NOMO-1 (cell line): Measurements from ENCODE around the gene SLC8A2.
"Not testable (repeated sequence)": the region's sequence is repeated elsewhere in the genome, so short reads cannot be mapped to it uniquely, and the experiment has no call there.

Source experiments
- DNase-seq, 2 experiments: peaks; one replicate each; lab custom pipeline; 2025; ENCODE audit not compliant: unreplicated experiment in 2 of 2; lab: John Stamatoyannopoulos, UW

The SLC8A2 gene

DNA sequence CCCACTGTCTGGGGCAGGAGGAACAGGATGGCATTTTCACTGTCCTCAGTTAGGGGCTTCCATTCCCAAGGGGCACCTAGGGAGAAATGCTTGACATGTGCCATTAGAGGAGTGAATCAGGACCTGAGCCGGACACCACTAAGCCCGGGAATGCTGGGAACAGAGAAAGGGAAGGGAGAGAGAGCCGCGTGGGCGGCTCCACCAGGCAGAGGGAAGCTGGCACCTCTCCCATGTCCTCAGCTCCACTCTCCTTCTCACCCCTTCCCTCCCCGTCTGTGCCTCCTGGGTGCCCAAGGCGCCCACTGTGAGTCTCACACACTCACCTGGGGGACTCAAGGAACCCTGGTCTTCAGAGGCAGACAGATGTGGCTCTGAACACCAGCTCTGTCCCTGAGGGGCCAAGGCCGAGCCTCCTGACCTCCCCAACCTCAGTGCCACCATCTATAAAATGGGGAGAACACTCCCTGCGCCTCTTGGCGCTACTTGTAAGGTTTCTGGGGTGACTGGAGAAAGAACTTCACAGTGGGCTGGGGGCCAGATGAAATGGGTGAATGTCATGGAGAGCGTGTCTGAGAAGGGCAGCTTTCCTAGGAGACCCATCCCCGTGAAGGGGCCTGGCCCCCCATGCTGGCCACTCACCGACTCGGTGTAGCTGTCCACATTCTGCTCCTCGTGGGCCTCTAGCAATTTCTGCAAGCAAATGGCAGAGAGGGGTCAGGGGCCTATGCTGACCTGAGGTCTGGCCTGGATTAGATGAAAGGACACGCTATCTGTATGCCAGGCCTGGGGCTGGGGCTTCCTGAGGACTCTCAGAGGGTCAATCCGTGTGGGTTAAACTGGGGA lies 17.6 kb upstream of the SLC8A2 start:
- DNase-seq = no peak

DNA sequence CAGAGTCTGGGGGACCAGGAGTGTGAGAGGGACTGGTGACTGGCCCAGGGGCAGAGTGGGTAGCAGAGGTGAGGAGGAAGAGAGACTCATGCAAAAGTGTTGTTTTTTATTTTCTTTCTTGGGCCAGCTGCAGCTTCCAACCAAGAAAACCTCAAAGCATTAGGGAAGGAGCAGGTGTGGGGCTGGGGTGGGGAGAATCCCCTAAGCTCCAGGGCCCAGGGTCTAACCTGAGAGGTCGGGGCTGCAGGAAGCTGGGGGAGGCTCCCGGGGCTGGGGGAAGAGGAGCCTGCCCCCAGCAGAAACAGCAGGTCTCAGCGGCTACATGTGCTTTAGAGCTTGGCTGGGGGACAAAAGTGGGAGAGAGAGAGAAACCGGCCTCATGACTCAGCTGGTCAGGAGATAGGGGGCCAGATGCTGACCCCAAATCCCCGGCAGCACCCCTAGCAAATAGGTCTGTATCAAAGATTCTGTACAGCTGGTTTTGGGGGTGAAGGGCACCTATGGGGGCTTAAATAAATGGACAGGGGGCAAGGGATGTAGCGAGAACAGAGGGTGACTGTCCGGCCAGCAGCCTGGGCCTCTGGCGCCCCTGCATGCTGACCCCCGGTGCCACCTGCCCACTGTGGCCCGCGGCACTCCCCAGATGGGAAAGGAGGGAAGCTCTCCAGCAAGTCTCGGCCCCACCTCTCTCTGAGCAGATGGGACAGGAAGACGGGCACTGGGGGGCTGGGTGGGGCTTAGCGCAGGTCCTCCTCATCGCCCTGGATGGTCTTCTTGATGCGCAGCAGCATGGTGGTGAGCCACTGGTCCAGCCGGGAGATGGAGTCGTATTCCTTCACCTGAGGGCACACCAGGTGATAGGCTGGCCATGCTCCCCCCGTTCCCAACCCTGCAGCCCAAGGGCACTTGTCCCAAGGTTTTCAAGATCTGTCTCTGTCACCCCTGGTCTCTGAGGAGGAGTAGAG lies 16.1 kb upstream of the SLC8A2 start:
- DNase-seq = no peak

DNA sequence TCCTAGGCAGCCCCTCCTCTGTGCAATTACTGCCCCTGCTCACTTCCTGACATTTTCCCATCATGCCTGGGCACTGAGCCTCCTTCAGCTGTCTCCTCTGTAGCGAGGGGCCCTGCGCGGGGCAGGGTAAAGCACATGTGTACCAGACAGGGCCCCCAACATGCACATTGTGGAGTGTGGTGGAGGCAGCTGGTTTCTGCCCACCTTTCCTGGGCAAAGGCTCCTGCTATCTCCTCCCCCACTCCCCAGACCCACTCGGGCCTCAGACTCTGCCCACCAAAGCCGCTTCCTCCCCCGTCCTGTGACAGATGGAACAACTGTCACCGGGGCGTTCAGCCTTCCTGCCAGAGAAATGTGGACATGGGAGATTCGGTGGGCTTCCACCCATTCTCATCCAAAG lies 15.2 kb upstream of the SLC8A2 start:
- DNase-seq = no peak

DNA sequence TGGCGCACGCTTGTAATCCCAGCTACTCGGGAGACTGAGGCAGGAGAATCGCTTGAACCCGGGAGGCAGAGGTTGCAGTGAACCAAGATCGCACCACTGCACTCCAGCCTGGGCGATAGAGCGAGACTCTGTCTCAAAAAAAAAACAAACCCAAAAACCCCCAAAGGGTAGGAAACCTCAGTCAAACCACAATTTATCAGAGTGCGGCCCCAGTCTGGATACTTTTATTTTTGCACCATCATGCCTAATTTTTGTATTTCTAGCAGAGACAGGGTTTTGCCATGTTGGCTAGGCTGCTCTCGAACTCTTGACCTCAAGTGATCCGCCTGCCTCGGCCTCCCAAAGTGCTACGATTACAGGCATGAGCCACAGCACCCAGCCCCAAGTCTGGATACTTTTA lies 14.5 kb upstream of the SLC8A2 start:
- DNase-seq = not testable (repeated sequence)

DNA sequence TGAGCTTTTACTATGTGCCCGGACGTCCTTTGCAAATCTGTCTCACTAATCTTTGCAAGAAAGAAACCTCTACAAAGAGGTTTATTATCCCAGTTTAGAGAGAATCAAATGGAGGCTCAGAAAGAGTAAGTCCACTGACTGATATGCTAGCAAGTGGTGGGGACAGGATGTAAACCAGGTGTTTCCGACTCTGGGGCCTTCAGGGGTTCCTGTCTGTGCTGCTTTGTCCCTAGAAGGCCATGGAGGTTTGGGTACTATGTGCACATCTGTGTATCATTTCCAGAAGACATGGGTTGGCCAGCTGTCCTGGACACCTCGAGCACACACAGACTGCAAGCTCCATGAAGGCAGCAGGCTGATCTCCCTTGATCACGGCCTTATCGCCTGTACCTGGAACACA lies 13.5 kb upstream of the SLC8A2 start:
- DNase-seq = no peak

DNA sequence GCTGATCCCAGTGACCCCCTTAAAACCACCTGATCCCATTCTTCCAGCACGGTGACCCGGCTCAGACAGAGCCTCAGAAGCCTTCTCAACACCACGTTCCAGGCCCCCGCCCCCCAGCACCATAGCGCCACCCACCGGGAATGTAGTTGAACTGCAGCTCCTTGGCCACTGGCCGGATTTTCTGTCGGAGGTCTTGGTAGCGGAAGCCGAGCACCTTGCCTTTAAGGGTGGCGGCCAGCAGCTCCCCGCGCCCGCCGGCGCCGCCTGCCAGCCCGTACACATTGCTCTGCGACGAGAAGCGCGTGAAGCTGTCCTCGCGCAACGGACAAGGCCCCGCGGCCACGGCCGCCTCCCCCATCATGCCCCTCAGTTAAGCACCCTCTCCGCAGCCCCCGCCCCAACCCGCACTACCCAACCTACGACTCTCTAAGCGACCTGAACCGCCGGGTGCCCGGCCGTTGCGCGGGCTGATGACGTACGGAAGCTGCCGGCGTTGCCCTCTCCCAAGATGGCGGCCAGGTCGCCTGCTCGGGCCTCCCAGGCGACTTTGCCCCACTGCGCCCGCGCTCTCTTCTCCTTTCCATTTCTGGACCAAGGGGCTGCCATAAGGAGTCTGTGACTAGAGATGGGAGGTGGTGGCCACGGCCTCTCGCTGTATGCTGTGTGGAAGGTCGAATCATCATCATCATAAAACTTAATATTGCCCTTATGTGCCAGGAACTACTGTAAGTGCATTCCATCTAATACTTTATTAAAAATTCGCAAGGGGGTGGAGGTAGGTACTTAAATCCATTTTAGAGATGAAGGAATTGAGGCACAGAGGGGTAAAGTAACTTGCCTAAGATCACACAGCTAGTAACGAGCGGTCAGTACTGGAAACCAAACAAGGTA lies 12.4 kb upstream of the SLC8A2 start, which contains the start of gene KPTN:
Gene KPTN, minus strand, starts transcription at position 420 of the 891 bp plus-strand sequence. Its CDS starts 59 bp downstream, at position 361.
- peak; percentile 88 to 94 for DNase-seq

DNA sequence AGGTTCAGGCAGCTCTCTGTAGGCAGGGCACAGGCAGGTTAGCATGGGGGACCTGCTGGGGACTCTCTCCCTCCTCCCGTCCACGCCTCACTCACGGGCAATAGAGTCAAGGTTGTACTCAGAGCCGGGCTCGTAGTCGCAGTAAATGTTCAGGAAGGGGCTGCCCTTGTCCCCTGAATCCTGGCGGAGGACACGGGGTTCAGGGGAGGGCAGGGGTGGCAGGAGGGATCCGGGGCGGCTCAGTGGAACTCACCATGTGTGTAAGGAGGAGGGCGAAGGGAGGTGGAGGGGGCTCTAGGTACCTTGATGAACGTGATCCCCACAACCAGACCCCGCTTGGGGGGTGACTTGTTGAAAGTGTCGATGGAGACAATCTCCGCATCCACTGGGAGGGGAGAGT lies 11.5 kb upstream of the SLC8A2 start:
- DNase-seq = no peak

DNA sequence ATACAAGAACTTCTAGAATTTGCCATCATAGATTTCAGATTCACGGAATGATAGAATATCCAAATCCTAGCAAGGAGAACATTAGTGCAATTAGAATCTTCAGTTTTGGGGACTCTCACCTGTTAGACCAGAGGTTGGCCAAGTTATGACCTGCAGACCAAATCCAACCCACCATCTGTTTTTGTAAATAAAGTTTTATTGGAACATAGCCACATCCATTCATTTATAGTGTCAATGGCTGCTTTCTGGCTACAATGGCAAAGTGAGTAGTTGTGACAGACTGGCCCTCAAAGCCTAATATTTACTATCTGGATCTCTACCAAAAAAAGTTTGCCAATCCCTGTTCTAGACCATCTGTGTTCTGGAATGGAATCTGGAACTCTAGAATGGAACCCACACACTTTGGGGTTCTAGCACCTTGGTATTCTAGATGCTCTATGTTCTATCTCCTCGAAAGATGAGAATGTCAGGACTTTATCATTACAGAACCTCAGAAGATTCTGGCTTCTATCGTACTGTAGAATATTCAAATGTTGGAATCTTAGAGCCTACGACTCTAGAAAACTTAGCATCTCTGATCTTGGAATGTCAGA lies 9.9 kb upstream of the SLC8A2 start:
- DNase-seq = no peak

DNA sequence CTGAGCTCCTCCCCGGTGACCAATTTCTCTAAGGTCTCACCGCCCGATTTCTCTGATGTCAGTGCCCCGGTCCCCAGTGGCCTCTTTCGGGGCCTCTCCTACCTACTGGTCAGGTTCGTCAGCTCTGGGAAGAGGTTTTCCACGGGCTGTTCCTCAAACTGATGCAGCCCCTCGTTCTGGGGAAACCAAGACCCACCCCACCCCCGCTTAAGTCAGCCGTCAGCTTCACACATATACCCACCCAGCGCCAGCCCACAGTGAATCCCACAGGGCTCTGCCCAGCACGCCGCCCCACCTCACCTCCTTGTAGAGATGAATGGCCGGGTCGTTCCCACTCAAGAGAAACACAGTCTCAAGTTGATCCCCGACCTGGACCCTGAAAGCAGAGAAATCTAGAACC lies 9.0 kb upstream of the SLC8A2 start:
- no peak for DNase-seq

DNA sequence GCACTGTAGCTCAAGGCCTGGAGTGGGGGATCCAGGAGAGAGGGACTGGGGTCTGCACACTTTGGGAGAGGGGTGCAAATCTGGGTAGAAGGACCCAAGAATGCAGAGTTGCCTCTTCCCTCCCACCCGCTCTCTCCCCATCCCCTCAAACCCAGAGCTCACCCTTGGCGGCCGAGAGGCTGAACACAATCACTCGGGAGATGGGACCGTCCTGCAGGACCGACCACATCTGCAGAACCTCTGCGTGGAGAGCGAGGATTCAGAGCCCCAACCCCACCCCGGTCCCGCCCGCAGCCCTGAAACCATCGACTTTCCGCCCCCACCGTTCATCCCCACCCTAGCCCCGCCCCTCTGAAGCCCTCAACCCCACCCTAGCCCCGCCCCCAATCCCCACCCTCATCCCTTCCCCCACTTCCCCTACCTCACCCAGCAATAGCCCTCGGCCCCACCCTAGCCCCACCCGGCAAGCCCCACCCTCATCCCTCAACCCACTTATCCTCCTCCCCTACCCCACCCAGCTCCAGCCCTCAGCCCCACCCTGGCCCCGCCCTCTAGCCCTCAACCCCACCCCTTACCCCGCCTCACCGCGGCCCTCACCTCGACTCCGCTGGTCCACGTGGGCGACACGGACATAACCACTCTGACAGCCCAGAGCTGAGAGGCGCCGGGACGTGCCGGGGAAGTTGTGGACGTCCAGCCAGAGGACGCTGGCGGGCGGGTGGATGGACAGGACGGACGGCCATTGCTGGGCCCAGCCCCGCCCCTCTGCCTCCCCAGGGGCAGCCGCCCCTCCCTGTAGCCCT lies 8.2 kb upstream of the SLC8A2 start:
- DNase-seq = no peak

DNA sequence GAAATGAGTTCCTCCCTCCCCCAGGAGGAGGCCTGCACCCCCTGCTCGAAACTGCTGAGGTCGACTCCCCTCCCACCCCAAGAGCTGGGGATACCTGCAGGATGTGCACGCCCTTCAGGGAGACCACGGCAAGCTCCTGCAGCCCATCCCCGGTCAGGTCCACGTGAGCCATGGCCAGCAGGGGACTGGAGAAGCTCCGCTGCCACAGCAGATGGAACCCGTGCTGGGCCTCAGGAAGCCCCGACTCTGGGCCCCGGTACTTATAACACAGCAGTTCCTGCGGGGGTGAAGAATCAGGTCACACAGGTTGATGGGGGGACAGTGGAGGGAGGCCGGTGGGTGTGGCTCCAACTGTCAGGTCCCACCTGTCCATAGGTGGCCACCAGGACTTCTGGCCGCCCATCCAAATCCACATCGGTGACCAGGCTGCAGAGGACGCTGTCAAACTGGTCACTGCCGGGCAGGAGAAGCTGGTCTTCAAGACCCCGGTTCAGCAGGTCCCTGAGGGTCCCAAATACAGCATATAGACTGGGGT lies 4.8 kb upstream of the SLC8A2 start:
- no peak for DNase-seq

DNA sequence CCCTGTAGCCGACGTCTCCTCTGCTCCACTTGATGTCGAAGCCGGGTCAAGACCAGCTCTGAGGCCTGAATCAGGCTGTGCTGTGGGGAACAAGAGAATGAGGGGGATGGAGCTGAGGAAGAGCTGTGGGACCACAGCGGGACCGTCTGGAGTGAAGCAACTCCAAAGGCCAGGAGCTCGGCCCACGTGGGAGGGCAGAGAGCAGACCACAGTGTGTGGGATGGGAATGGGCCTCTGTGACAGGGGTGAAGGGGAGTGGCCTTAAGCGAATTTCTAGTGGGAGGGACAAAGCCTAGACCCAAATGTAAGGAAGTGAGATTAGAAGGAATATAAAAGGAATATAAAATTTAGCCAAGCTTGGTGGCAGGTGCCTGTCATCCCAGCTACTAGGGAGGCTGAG lies 3.8 kb upstream of the SLC8A2 start:
- no peak for DNase-seq

DNA sequence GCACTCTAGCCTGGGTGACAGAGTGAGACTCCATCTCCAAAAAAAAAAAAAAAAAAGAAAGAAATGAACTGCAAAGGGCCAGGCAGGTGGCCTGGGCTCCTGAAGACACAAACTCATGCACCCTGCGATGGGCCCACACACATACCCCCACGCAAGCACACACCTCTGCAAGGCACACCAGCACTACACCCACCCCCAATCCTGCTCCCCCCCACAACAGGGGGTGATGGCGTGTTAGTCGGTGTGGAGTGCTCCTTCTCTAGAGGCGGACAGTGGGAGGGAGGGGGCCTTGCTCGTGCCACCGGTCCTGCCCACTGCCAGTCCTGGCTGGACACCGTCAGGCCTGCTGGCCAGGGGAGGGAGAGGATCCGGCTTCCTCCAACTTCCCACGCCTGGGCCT lies 1.6 kb upstream of the SLC8A2 start:
- DNase-seq = no peak

DNA sequence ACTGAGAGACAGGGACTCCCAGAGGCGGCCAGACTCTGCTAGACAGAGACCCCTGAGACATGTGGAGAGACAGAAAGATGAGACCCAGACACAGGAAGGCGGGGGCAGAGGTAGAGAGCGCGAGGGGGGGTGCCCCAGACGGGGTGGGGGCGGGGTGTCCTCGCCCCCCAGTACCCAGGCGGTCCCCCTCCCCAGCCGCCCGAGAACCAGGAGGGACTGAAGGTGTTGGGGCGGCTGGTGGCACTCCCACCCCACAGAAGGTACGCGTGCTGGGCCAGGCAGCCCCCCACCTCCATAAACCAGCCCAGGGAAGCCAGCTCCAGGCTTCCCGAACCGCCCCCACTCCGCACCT lies 336 bp downstream of the SLC8A2 start:
- no peak for DNase-seq

DNA sequence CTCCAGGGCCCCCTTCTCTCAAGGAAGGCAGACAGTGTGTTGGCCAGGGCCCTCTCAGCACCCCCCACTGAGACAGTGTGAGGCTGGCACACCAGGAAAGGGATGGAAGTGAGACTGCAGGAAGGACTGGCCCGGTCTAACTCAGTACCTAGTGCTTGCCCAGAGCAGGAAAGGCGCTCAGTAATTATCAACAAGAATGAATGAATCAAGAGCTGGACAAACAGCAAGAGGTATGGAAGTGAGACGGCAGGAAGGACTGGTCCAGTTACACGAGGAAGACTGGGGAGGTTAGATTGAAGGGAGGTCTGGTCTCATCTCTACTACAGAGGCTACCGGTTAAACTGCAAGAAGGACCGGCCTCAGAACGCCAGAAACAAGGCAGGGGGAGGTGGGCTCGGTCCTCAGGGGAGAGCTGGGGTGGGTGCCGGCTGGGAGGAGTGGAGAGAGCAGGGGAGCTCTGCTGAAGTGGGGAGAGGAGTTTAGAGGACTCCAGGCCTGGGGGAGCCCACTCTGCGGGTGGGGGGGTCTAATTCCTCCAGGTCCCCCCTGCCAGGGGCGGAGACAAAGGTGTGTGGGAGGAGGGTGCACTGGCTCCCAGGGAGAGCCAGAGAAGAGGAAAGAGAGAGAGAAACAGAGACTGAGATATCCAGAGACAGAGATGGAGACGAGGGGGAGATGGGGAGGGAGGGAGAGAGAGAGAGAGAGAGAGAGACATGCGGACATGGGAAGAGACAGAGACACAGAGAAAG lies 1.1 kb downstream of the SLC8A2 start:
- DNase-seq = no peak

DNA sequence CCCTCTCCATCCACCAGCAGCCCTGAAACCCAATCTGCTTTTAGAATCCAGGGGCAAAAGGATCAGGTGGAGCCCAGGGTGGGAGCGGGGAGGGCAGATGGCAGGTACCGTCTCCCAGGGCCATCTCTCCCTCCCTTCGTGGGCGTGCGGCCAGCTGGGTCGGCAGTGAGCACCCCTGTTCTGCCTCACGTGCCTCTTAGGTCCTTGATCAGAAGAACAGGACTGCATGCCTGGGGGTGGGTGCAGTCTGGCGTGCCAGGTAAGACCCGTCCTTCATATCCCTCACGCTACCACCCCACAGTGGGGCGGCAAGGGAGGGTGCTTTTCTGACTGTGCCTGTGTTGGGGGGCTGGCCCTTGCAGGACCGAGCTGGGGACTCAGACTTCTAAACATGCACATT lies 2.0 kb downstream of the SLC8A2 start:
- DNase-seq = no peak

DNA sequence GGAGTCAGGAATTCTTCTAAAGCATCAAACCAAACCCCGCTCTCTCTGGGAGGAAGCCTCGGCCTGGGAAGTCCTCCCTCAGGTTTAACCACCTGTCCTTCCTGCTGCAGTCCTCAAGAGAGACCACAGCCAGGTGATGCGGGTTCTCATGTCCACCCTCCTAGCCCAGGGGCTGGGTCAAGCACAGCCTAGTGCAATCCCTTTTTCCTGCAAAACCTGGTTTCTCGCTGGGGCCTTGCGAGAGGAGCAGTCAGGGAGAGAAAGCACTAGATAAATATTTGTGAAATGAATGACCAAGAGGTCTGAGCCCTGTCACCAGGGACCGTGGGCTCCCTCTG lies 2.4 kb downstream of the SLC8A2 start:
- no peak for DNase-seq

DNA sequence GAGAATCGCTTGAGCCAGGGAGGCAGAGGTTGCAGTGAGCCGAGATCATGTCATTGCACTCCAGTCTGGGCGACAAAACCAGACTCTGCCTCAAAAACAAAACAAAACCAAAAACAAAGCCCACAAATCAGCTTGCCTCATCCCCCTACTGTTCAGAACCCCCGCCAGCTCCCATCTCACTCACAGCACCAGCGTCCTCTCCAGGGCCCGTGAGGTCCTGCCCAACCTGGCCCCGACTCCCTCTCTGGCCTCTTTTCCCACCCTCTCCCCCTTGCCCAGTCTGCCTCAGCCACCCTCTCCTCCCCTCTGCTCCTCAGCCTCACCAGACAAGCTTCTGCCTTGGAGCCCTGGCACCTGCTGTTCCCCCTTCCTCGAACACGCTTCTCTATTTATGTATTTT lies 3.8 kb downstream of the SLC8A2 start:
- DNase-seq = no peak

DNA sequence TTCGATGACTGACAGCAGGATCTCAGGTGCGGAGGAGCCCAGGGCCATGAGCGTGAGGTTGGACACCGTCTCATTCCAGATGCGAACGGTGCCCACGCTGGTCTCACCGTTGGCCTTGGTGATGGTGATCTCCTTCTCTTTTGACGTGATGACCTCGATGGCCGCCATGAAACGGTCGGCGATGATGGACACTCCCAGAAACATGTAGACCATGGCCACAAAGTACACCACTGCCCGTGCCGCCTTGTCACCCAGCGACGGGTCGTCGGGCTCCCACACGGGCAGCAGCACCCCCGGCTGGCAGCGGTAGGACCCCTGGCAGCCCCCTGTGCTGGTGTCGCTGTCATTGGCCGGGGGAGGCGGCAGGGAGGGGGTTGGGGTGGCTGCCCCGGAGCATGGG lies 5.7 kb downstream of the SLC8A2 start:
- DNase-seq = no peak
